ENCODE data around the gene PNMT.

DNA sequence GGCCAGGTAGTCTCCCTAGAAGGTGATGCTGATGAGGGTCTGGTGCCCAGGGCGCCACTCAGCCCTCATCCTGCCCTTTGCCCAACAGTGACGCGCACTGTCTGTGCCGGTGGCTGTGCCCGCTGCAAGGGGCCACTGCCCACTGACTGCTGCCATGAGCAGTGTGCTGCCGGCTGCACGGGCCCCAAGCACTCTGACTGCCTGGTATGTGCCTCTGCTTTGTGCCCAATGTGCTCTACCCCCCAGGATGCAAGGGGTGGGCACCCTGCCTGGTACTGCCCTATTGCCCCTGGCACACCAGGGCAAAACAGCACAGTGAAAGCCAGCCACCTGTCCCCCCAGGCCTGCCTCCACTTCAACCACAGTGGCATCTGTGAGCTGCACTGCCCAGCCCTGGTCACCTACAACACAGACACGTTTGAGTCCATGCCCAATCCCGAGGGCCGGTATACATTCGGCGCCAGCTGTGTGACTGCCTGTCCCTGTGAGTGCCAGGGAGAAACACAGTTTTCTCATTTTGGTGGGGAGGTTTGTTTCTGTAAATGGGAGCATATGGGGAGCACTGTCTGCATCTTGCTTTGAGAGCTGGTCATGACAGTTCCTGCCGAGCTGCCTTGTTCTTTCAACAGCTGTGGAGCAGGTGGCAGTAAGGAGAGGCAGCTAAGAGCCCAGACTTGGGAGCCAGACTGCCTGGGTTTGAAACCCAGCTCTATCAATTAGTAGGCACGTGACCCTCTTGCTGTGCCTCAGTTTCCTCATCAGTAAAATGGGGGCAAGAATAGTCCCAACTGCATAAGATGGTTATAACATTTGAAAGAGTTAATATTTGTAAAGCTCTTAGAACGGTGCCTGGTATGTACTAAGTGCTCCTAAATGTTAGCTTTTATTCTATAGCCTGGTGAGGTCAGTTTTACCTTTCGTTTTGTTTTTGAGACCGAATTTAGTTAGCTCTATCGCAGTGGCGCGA lies 42.0 kb downstream of the PNMT start:
- TF ChIP-seq, protein P1, sequence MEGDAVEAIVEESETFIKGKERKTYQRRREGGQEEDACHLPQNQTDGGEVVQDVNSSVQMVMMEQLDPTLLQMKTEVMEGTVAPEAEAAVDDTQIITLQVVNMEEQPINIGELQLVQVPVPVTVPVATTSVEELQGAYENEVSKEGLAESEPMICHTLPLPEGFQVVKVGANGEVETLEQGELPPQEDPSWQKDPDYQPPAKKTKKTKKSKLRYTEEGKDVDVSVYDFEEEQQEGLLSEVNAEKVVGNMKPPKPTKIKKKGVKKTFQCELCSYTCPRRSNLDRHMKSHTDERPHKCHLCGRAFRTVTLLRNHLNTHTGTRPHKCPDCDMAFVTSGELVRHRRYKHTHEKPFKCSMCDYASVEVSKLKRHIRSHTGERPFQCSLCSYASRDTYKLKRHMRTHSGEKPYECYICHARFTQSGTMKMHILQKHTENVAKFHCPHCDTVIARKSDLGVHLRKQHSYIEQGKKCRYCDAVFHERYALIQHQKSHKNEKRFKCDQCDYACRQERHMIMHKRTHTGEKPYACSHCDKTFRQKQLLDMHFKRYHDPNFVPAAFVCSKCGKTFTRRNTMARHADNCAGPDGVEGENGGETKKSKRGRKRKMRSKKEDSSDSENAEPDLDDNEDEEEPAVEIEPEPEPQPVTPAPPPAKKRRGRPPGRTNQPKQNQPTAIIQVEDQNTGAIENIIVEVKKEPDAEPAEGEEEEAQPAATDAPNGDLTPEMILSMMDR (IDR thresholded peaks at IDR 0.05): no peak
- TF ChIP-seq POLR2AphosphoS5 (IDR thresholded peaks at IDR 0.05): no peak
- no peak for TF ChIP-seq POLR2A (IDR thresholded peaks at IDR 0.05)
- no peak for TF ChIP-seq EP300 (IDR thresholded peaks at IDR 0.05; ENCODE audit: low read depth)

All from transverse colon (tissue), 4 donors.